Activated T-cell treated with anti-CD3 and anti-CD28 coated beads, Interleukin-2, amount 50 U/mL, for 72 hours (primary cell): ENCODE measurements around the gene KIF2B. TPM values are rescaled to one million over a fixed set of nuclear protein-coding genes. Genes with fewer than 3 reads are reported as not detected.
"Not testable (repeated sequence)": the region's sequence is repeated elsewhere in the genome, so short reads cannot be mapped to it uniquely, and the experiment has no call there.

Experiments
- ATAC-seq, 2 donors: fragments of 150-1000 bp; cut with Tn5 transposase; replicated peaks in 1 of 2; 2 replicates each; pipeline ENCODE4 v1.10.0; 2021; ENCODE audit warnings: moderate library complexity in 2 of 2, mild to moderate bottlenecking in 1 of 2
- DNase-seq, 2 donors: peaks; one replicate each; pipeline ENCODE4 v3.0.0; 2021 to 2022; ENCODE audit warnings: mixed read lengths in 1 of 2
- H3K27ac Mint-ChIP-seq: one replicate; pipeline ENCODE4 v1.8.0; 2022; ENCODE audit warnings: mild to moderate bottlenecking, moderate library complexity, mixed read lengths
- H3K27me3 Mint-ChIP-seq: one replicate; pipeline ENCODE4 v1.8.0; 2022; ENCODE audit warnings: low read depth, mixed read lengths
- H3K36me3 Mint-ChIP-seq, 2 donors: one replicate each; pipeline ENCODE4 v1.8.0; 2022; ENCODE audit warnings: mixed read lengths in 2 of 2, mild to moderate bottlenecking in 1 of 2; ENCODE audit not compliant: insufficient read depth in 2 of 2
- H3K4me1 Mint-ChIP-seq: one replicate; pipeline ENCODE4 v1.8.0; 2022; ENCODE audit warnings: low read depth, mixed read lengths
- H3K4me3 Mint-ChIP-seq, 2 donors: one replicate each; pipeline ENCODE4 v1.8.0; 2022; ENCODE audit warnings: mild to moderate bottlenecking in 2 of 2, mixed read lengths in 2 of 2, moderate library complexity in 2 of 2
- H3K9me3 Mint-ChIP-seq, 2 donors: one replicate each; pipeline ENCODE4 v1.8.0; 2022; ENCODE audit warnings: mixed read lengths in 2 of 2
- total RNA-seq, 2 donors: library from RNA; stranded (reverse); gene quantifications; one replicate each; pipeline ENCODE4 v1.2.3, GENCODE V29; 2022

The KIF2B gene
- total RNA-seq, 2 donors from 2014 or later: not detected

- peaks cover 0 to 5% of the 10 kb centered on the region in 2 donors for H3K9me3 Mint-ChIP-seq
- ATAC-seq (no peak), DNase-seq (no peak)
- no peak overlapping the region for H3K4me3 Mint-ChIP-seq
- H3K36me3 Mint-ChIP-seq: no peaks in the 10 kb centered on the region
- H3K4me1 Mint-ChIP-seq: no peaks in the 10 kb centered on the region
- H3K27me3 Mint-ChIP-seq: no peaks in the 10 kb centered on the region
- no peak overlapping the region for H3K27ac Mint-ChIP-seq
Measured at GRCh38 chr17:53823341-53824050, 769 bp downstream of the KIF2B start.

- not testable (repeated sequence) for H3K36me3 Mint-ChIP-seq, H3K27ac Mint-ChIP-seq, H3K27me3 Mint-ChIP-seq, DNase-seq, H3K4me3 Mint-ChIP-seq, H3K4me1 Mint-ChIP-seq, ATAC-seq
- peaks cover 3 to 11% of the 10 kb centered on the region in 2 donors for H3K9me3 Mint-ChIP-seq
Measured at GRCh38 chr17:53834771-53835170, 12.0 kb downstream of the KIF2B start.

- no peak for ATAC-seq
- DNase-seq: no peak
- Mint-ChIP-seq H3K9me3 (peaks cover 3 to 12% of the 10 kb centered on the region in 2 donors), H3K27me3 (no peaks in the 10 kb centered on the region), H3K4me3 (no peak overlapping the region), H3K4me1 (no peaks in the 10 kb centered on the region), H3K27ac (no peak overlapping the region), H3K36me3 (peaks cover 0 to 1% of the 10 kb centered on the region in 2 donors)
Measured at GRCh38 chr17:53837131-53837530, 14.4 kb downstream of the KIF2B start.

GRCh38 chr17:53844491-53845107, 21.9 kb downstream of the KIF2B start:
- Mint-ChIP-seq H3K4me3 (no peak overlapping the region), H3K27me3 (no peaks in the 10 kb centered on the region), H3K4me1 (no peaks in the 10 kb centered on the region), H3K27ac (no peak overlapping the region), H3K36me3 (no peaks in the 10 kb centered on the region), H3K9me3 (peaks cover 6 to 7% of the 10 kb centered on the region in 2 donors)
- ATAC-seq (no peak), DNase-seq (no peak)

DNA sequence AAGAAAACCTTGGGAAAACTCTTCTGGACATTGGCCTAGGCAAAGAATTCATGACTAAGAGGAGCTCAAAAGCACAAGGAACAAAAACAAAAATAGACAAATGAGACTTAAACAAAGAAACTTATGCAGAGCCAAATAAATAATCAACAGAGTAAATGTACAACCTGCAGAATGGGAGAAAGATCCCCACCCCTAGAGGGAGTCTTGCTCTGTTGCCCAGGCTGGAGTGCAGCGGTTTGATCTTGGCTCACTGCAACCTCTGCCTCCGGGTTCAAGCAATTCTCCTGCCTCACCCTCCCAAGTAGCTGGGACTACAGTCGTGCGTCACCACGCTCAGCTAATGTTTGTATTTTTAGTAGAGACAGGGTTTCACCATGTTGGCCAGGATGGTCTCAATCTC, 48.4 kb downstream of the KIF2B start:
- DNase-seq, H3K9me3 Mint-ChIP-seq, H3K27me3 Mint-ChIP-seq, ATAC-seq, H3K36me3 Mint-ChIP-seq, H3K4me3 Mint-ChIP-seq, H3K27ac Mint-ChIP-seq, H3K4me1 Mint-ChIP-seq: not testable (repeated sequence)
